H1 (cell line): ENCODE data around the gene ZDHHC3. TPM values are rescaled to one million over a fixed set of nuclear protein-coding genes. Genes with fewer than 3 reads are reported as not detected.

Experiments used
- BACH1 ChIP-seq: IDR thresholded peaks from 2 replicates; pipeline ENCODE4 v1.6.1; 2012; ENCODE audit warnings: low read length, improper control_type of control experiment
- CBX8 ChIP-seq: fragments of 300-800, 300-1000 bp; sonication (generic); IDR thresholded peaks from 2 replicates; pipeline ENCODE4 v1.7.1; 2016; ENCODE audit warnings: low read depth, low read length, borderline replicate concordance
- CREB1 ChIP-seq: IDR thresholded peaks from 2 replicates; pipeline ENCODE4 v1.6.1; 2012; ENCODE audit warnings: inconsistent platforms
- GABPA ChIP-seq: IDR thresholded peaks from 2 replicates; pipeline ENCODE4 v1.6.1; 2011; ENCODE audit warnings: mild to moderate bottlenecking, low read length, moderate library complexity, borderline replicate concordance; ENCODE audit not compliant: insufficient read depth
- GTF2F1 ChIP-seq: IDR thresholded peaks from 2 replicates; pipeline ENCODE4 v1.6.1; 2012; ENCODE audit warnings: low read depth, low read length, improper control_type of control experiment, borderline replicate concordance
- MAFK ChIP-seq: IDR thresholded peaks from 2 replicates; pipeline ENCODE4 v1.6.1; 2012; ENCODE audit warnings: low read depth, mild to moderate bottlenecking, improper control_type of control experiment, low read length
- RNF2 ChIP-seq: fragments of 200-900, 300-1000 bp; sonication (generic); IDR thresholded peaks from 2 replicates; pipeline ENCODE4 v1.7.1; 2016; ENCODE audit warnings: borderline replicate concordance, low read depth, mild to moderate bottlenecking, antibody characterized with exemption, low read length; ENCODE audit not compliant: poor library complexity, severe bottlenecking; ENCODE audit errors: missing control alignments
- ZNF274 ChIP-seq: IDR thresholded peaks from 2 replicates; pipeline ENCODE4 v1.7.0; 2012; ENCODE audit warnings: low read length, borderline replicate concordance; ENCODE audit errors: extremely low read depth
- polyA plus RNA-seq, 7 experiments: library from polyadenylated mRNA; depleted of rRNA in 3 of 7; stranded (reverse) in 5 of 7; unstranded in 2 of 7; fragments of >200 nt in 5 of 7; fragments of 200-250 nt in 2 of 7; gene quantifications; 1 replicate in 5 of 7; 2 replicates in 1 of 7; 4 replicates in 1 of 7; pipeline versions ENCODE4 v1.2.1 to v1.2.3, GENCODE V29; 2011 to 2013; ENCODE audit warnings: missing spikeins in 2 of 7, mixed read lengths in 2 of 7
- total RNA-seq: library from RNA; stranded (reverse); fragmentation: NEBNext Ultra II Directional; extraction: Animal tissue kit (Norgen Biotek cat#: 25700); gene quantifications from 2 replicates; pipeline ENCODE4 v1.2.1, GENCODE V29; 2021
- TF ChIP-seq, protein P1 (sequence below): IDR thresholded peaks from 2 replicates; pipeline ENCODE4 v1.6.1; 2011; ENCODE audit warnings: low read depth, mild to moderate bottlenecking, low read length; ENCODE audit not compliant: insufficient read depth

The ZDHHC3 gene
- total and polyA plus RNA-seq, 2 of the 8 experiments (the other 6 are each of a cell fraction or from before 2014, with no cell fraction given): 77.4 to 88.7 TPM

GRCh38 chr3:44926921-44927320 is 49.1 kb downstream of the ZDHHC3 start (continued):
- TF ChIP-seq GTF2F1 (no peak), RNF2 (no peak), BACH1 (no peak), CBX8 (no peak), GABPA (no peak), CREB1 (no peak), ZNF274 (no peak), MAFK (no peak)
- TF ChIP-seq, protein P1, sequence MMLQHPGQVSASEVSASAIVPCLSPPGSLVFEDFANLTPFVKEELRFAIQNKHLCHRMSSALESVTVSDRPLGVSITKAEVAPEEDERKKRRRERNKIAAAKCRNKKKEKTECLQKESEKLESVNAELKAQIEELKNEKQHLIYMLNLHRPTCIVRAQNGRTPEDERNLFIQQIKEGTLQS: no peak
